GM23248 (cell line): ENCODE results near the gene PRR5L. TPM values are rescaled to one million over a fixed set of nuclear protein-coding genes. Genes with fewer than 3 reads are reported as not detected.

Source experiments
- DNase-seq: peaks from one replicate; pipeline ENCODE4 v3.0.0-alpha.2; 2015
- H2AFZ ChIP-seq: fragments of 200-600 bp; sonication (generic); 2 replicates; pipeline ENCODE4 v1.6.1; 2016; ENCODE audit warnings: antibody characterized with exemption
- H3F3A ChIP-seq: fragments of 200-600 bp; sonication (generic); 2 replicates; pipeline ENCODE4 v1.6.1; 2016; ENCODE audit warnings: mild to moderate bottlenecking, antibody characterized with exemption, mixed run types; ENCODE audit not compliant: insufficient read depth
- H3K27ac ChIP-seq: fragments of 200-600 bp; sonication (generic); 2 replicates; pipeline ENCODE4 v1.5.1; 2016; ENCODE audit warnings: mild to moderate bottlenecking
- H3K27me3 ChIP-seq: fragments of 200-600 bp; sonication (generic); replicated peaks from 2 replicates; pipeline ENCODE4 v1.6.1; 2016; ENCODE audit warnings: mild to moderate bottlenecking; ENCODE audit not compliant: insufficient read depth
- H3K36me3 ChIP-seq: fragments of 200-600 bp; sonication (generic); 2 replicates; pipeline ENCODE4 v1.6.1; 2016; ENCODE audit warnings: low read depth, mild to moderate bottlenecking
- H3K4me1 ChIP-seq: fragments of 200-600 bp; sonication (generic); 2 replicates; pipeline ENCODE4 v1.6.1; 2016; ENCODE audit warnings: mild to moderate bottlenecking; ENCODE audit not compliant: insufficient read depth
- H3K4me2 ChIP-seq: fragments of 200-600 bp; sonication (generic); one replicate; pipeline ENCODE4 v1.6.1; 2016; ENCODE audit warnings: mild to moderate bottlenecking; ENCODE audit not compliant: unreplicated experiment
- H3K4me3 ChIP-seq: fragments of 200-600 bp; sonication (generic); 2 replicates; pipeline ENCODE4 v1.5.1; 2016; ENCODE audit warnings: mild to moderate bottlenecking
- H3K79me2 ChIP-seq: fragments of 200-600 bp; sonication (generic); 2 replicates; pipeline ENCODE4 v1.6.1; 2016; ENCODE audit warnings: mild to moderate bottlenecking; ENCODE audit not compliant: insufficient read depth
- H3K9ac ChIP-seq: fragments of 200-600 bp; sonication (generic); 2 replicates; pipeline ENCODE4 v1.6.1; 2016; ENCODE audit warnings: mild to moderate bottlenecking
- H3K9me2 ChIP-seq: fragments of 200-600 bp; sonication (generic); 2 replicates; pipeline ENCODE4 v1.6.1; 2016; ENCODE audit warnings: mixed run types, mild to moderate bottlenecking, moderate library complexity; ENCODE audit not compliant: insufficient read depth
- H3K9me3 ChIP-seq: fragments of 200-600 bp; sonication (generic); one replicate; pipeline ENCODE4 v1.6.1; 2017; ENCODE audit warnings: low read depth
- H4K20me1 ChIP-seq: fragments of 200-600 bp; sonication (generic); 2 replicates; pipeline ENCODE4 v1.6.0; 2016; ENCODE audit not compliant: insufficient read depth
- EZH2 ChIP-seq: fragments of 200-600 bp; sonication (generic); IDR thresholded peaks from 2 replicates; pipeline ENCODE4 v1.6.1; 2018; ENCODE audit warnings: antibody characterized with exemption, mild to moderate bottlenecking; ENCODE audit not compliant: insufficient read depth, poor library complexity, severe bottlenecking
- EZH2phosphoT487 ChIP-seq: fragments of 200-600 bp; sonication (generic); IDR thresholded peaks from 2 replicates; pipeline ENCODE4 v1.6.1; 2018; ENCODE audit warnings: antibody characterized with exemption, moderate library complexity, mild to moderate bottlenecking, low read depth; ENCODE audit not compliant: insufficient read depth
- WGBS, 2 experiments: methylation state at CpG; one replicate each; pipeline ENCODE4 v1.1.6; 2015 to 2017; ENCODE audit warnings: low lambda C conversion rate in 2 of 2, low coverage in 1 of 2; ENCODE audit errors: missing lambda C conversion rate in 2 of 2; 5-methylcytosine and 5-hydroxymethylcytosine counted together
- in situ Hi-C: fragments of 300-500 bp; cut with MboI; formaldehyde crosslinking; loops from 2 replicates; pipeline ENCODE4 v1.15.0; 2020
- polyA plus RNA-seq: library from polyadenylated mRNA; unstranded; fragments of >200 nt; fragmentation: Nextera tagmentation; extraction: Ambion mirVana; gene quantifications from 2 replicates; pipeline ENCODE4 v1.2.1, GENCODE V29; 2016
- small RNA-seq: library from RNA; depleted of rRNA; stranded (forward); fragments of <200 nt; gene quantifications from one replicate; pipeline ENCODE3, GENCODE V24; 2014; ENCODE audit warnings: low read depth, low replicate concordance
- total RNA-seq: library from RNA; depleted of rRNA; stranded (reverse); fragments of >200 nt; shearing (Covaris generic); gene quantifications from 2 replicates; pipeline ENCODE4 v1.2.3, GENCODE V29; 2014; rRNA removed

Gene PRR5L
- total and polyA plus RNA-seq, 2 experiments from 2014 or later: 9.0 to 29.8 TPM

- peaks cover 3% of the 10 kb centered on the region; the same call in 1 of the 2 replicates for H3K4me1 ChIP-seq
- in situ Hi-C loops: no loop called here
- H3K4me3 ChIP-seq: no peak overlapping the region
- H3K9me2 ChIP-seq: no peaks in the 10 kb centered on the region
- no peak overlapping the region for H3K4me2 ChIP-seq
- no peak overlapping the region for H3K27ac ChIP-seq
- H4K20me1 ChIP-seq: no peaks in the 10 kb centered on the region
- DNase-seq: peak; percentile 4
- 35 to 38% methylated on average over 2 of the region's 2 CpGs for WGBS, 2 experiments
- no peaks in the 10 kb centered on the region for H3K36me3 ChIP-seq
- H3F3A ChIP-seq: peaks cover 10% of the 10 kb centered on the region
- H3K27me3 ChIP-seq: no peaks in the 10 kb centered on the region
- TF ChIP-seq EZH2: no peak
- no peak for TF ChIP-seq EZH2phosphoT487
- H3K9me3 ChIP-seq: no peaks in the 10 kb centered on the region
- no peak overlapping the region for H3K9ac ChIP-seq
- H3K79me2 ChIP-seq: peaks cover 11% of the 10 kb centered on the region
- H2AFZ ChIP-seq: no peak overlapping the region
Measured at GRCh38 chr11:36513965-36514364, 217.9 kb downstream of the PRR5L start.

Small RNAs within 50 kb of the gene (small RNA-seq; reads per million reads assigned to genes)
- not detected for gene AC061999.1

Other genes starting within 250 kb of the PRR5L start
- gene COMMD9, start 6.9 kb upstream of the PRR5L start, total RNA-seq: 42.2 and 44.0 TPM in 2 replicates
- 85.3 and 92.7 TPM in 2 replicates for gene COMMD9, start 6.9 kb upstream of the PRR5L start, polyA plus RNA-seq
- 6.2 and 7.2 TPM in 2 replicates for gene TRAF6, start 214.0 kb downstream of the PRR5L start, total RNA-seq
- gene TRAF6, start 214.0 kb downstream of the PRR5L start, polyA plus RNA-seq: 7.9 and 8.6 TPM in 2 replicates